Bladder microvascular endothelial cell (primary cell): ENCODE data around the gene ODAD4. TPM values are rescaled to one million over a fixed set of nuclear protein-coding genes. Genes with fewer than 3 reads are reported as not detected.

ENCODE experiments used
- total RNA-seq: library from RNA; depleted of rRNA; stranded (reverse); fragments of >200 nt; gene quantifications from 2 replicates; pipeline ENCODE4 v1.2.3, GENCODE V29; 2014

The ODAD4 gene
- total RNA-seq, result 0.19 TPM in 1 of 2 replicates, not detected in the other

GRCh38 chr17:41930009-41930832, at the start of gene ODAD4:
Gene ODAD4, plus strand, starts transcription at chr17:41930617. Its CDS starts 107 bp downstream, at chr17:41930724.

GRCh38 chr17:41918314-41919164, 11.9 kb upstream of the ODAD4 start, which contains the start of gene ACLY:
Gene ACLY, minus strand, starts transcription at chr17:41918951. Its CDS starts 5,078 bp downstream, at chr17:41913873.

GRCh38 chr17:41966463-41967140, 36.2 kb downstream of the ODAD4 start, which contains the start of gene CNP:
Gene CNP, plus strand, starts transcription at chr17:41966795. Its CDS starts 90 bp downstream, at chr17:41966885.

Other genes with a start within 250 kb of the ODAD4 start
- gene EIF1, start 241.7 kb upstream of the ODAD4 start, total RNA-seq, result 55.4 and 112 TPM in 2 replicates
- not detected in 2 replicates for gene GAST, start 218.3 kb upstream of the ODAD4 start, total RNA-seq
- 0.32 and 0.82 TPM in 2 replicates for gene HAP1, start 196.0 kb upstream of the ODAD4 start, total RNA-seq
- 121 and 361 TPM in 2 replicates for gene JUP, start 143.9 kb upstream of the ODAD4 start, total RNA-seq
- 26.4 and 97.9 TPM in 2 replicates for gene P3H4, start 118.7 kb upstream of the ODAD4 start, total RNA-seq
- gene FKBP10, start 117.6 kb upstream of the ODAD4 start, total RNA-seq, result 66.5 and 243 TPM in 2 replicates
- 63.3 and 72.2 TPM in 2 replicates for gene NT5C3B, start 94.4 kb upstream of the ODAD4 start, total RNA-seq
- gene KLHL10, start 92.8 kb upstream of the ODAD4 start, total RNA-seq, result under 0.01 and 0.19 TPM in 2 replicates
- 15.7 and 34.4 TPM in 2 replicates for gene KLHL11, start 65.2 kb upstream of the ODAD4 start, total RNA-seq
- 180 and 217 TPM in 2 replicates for gene ACLY, start 11.7 kb upstream of the ODAD4 start, total RNA-seq
- gene CNP, start 36.2 kb downstream of the ODAD4 start, total RNA-seq, result 43.5 and 59.5 TPM in 2 replicates
- gene DNAJC7, start 86.8 kb downstream of the ODAD4 start, total RNA-seq, result 69.1 and 88.2 TPM in 2 replicates
- gene NKIRAS2, start 89.5 kb downstream of the ODAD4 start, total RNA-seq, result 27.0 and 31.0 TPM in 2 replicates
- gene C17orf113, start 120.0 kb downstream of the ODAD4 start, total RNA-seq, result 0.16 and 0.25 TPM in 2 replicates
- gene ZNF385C, start 167.9 kb downstream of the ODAD4 start, total RNA-seq, result not detected in 2 replicates
- 10.2 and 10.4 TPM in 2 replicates for gene DHX58, start 182.1 kb downstream of the ODAD4 start, total RNA-seq
- gene KAT2A, start 190.8 kb downstream of the ODAD4 start, total RNA-seq, result 6.3 and 14.2 TPM in 2 replicates
- not detected in 2 replicates for gene HSPB9, start 192.2 kb downstream of the ODAD4 start, total RNA-seq
- 81.1 and 94.0 TPM in 2 replicates for gene RAB5C, start 224.4 kb downstream of the ODAD4 start, total RNA-seq